Nephron (organoid): ENCODE results near the gene CD36.
A peak's percentile ranks its signal among the peaks of the same experiment; 100 is the strongest.

ENCODE experiments used
- H3K27ac Mint-ChIP-seq, 3 experiments: 2 replicates each; pipeline ENCODE4 v1.8.0; 2020; ENCODE audit warnings: mixed read lengths in 3 of 3, mild to moderate bottlenecking in 2 of 3, moderate library complexity in 1 of 3
- H3K27me3 Mint-ChIP-seq: 2 replicates; pipeline ENCODE4 v1.8.0; 2021; ENCODE audit warnings: low read depth, mild to moderate bottlenecking, moderate library complexity, mixed read lengths
- H3K36me3 Mint-ChIP-seq: 2 replicates; pipeline ENCODE4 v1.8.0; 2020; ENCODE audit warnings: low read depth, mixed read lengths
- H3K4me1 Mint-ChIP-seq: 2 replicates; pipeline ENCODE4 v1.8.0; 2020; ENCODE audit warnings: mixed read lengths
- H3K4me3 Mint-ChIP-seq, 3 experiments: 2 replicates each; pipeline ENCODE4 v1.8.0; 2020; ENCODE audit warnings: mild to moderate bottlenecking in 3 of 3, mixed read lengths in 3 of 3, moderate library complexity in 2 of 3
- H3K9me3 Mint-ChIP-seq: 2 replicates; pipeline ENCODE4 v1.8.0; 2020; ENCODE audit warnings: mixed read lengths
- TF ChIP-seq, protein P1 (sequence below), 3 experiments: fragments of 200-600 bp; sonication (generic); IDR thresholded peaks; one replicate each; pipeline ENCODE4 v1.5.0; 2021; ENCODE audit warnings: antibody characterized with exemption in 3 of 3; ENCODE audit not compliant: unreplicated experiment in 3 of 3

The CD36 gene

DNA sequence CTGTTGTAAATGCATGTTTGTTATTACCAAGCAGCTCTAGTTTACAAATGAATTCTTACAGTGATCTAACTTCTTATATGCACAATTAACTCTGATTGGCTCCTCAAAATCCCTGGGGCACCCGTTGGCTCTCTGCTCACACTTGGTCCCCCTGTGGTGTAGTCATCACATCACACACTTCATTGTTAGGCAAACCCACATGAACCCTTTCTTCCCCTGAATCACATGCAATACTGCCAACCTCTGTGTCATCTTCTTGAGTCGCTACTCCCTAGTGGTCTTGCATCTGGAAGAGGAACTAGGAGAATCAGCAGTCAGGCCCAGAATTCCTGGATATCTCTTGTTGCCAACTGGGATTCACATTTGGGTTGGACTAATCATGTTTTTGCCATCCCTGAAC, 73.1 kb downstream of the CD36 start:
- no peaks in the 10 kb centered on the region for H3K4me1 Mint-ChIP-seq
- TF ChIP-seq, protein P1, sequence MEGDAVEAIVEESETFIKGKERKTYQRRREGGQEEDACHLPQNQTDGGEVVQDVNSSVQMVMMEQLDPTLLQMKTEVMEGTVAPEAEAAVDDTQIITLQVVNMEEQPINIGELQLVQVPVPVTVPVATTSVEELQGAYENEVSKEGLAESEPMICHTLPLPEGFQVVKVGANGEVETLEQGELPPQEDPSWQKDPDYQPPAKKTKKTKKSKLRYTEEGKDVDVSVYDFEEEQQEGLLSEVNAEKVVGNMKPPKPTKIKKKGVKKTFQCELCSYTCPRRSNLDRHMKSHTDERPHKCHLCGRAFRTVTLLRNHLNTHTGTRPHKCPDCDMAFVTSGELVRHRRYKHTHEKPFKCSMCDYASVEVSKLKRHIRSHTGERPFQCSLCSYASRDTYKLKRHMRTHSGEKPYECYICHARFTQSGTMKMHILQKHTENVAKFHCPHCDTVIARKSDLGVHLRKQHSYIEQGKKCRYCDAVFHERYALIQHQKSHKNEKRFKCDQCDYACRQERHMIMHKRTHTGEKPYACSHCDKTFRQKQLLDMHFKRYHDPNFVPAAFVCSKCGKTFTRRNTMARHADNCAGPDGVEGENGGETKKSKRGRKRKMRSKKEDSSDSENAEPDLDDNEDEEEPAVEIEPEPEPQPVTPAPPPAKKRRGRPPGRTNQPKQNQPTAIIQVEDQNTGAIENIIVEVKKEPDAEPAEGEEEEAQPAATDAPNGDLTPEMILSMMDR (IDR thresholded peaks at IDR 0.05; ENCODE audit: unreplicated experiment in 3 of 3), result no peak

DNA sequence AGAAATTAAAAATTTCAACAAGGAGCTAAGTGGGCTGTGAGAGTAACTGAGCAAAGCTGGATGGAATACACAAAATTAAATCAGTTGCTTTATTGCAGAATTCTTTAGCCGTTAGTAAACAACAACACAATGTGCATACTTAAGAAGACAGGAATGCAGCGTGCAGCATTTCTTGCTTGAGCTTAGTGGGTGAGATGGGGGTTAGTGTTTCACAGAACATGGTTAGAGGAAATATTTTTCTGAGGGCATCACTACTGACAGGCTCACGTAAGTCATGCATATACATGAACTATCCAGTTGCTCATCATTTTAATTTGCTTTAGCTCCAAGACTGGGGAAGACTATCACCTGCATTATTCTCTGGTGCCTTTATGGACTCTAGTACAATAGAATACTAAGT, 80.8 kb downstream of the CD36 start:
- H3K36me3 Mint-ChIP-seq, result no peaks in the 10 kb centered on the region

More for the DNA sequence above, 73.1 kb downstream of the CD36 start:
- Mint-ChIP-seq H3K27me3 (no peaks in the 10 kb centered on the region), H3K27ac (no peak overlapping the region), H3K4me3 (no peak overlapping the region), H3K9me3 (peaks cover 4% of the 10 kb centered on the region), H3K36me3 (peaks cover 4% of the 10 kb centered on the region)

DNA sequence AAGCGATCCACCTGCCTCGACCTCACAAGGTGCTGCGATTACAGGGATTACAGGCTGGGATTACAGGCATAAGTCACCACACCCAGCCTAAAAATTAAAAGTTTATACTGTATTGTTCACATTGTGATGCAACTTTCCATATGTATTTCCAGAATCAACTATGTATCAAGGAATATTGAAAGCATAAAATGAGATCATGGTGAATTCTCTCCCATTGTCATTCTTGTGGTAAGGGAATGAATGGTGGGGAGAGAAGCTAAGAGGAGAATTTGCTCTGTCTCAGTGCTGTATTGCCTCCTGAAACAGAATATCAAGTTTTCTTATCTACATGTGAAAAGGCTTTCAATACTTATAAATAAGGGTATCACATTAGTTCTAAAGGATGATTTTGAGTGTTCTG, 81.7 kb downstream of the CD36 start:
- TF ChIP-seq, protein P1 (IDR thresholded peaks at IDR 0.05; ENCODE audit: unreplicated experiment in 3 of 3), result no peak
- H3K9me3 Mint-ChIP-seq, result peaks cover 3% of the 10 kb centered on the region
- H3K36me3 Mint-ChIP-seq, result no peaks in the 10 kb centered on the region
- peaks cover 37% of the 10 kb centered on the region for H3K4me1 Mint-ChIP-seq
- H3K4me3 Mint-ChIP-seq, result no peak overlapping the region
- H3K27me3 Mint-ChIP-seq, result peaks cover 3% of the 10 kb centered on the region
- H3K27ac Mint-ChIP-seq, result no peak overlapping the region

More for the DNA sequence above, 80.8 kb downstream of the CD36 start:
- peaks cover 3% of the 10 kb centered on the region for H3K27me3 Mint-ChIP-seq
- H3K27ac Mint-ChIP-seq, result no peak overlapping the region
- TF ChIP-seq, protein P1 (IDR thresholded peaks at IDR 0.05; ENCODE audit: unreplicated experiment in 3 of 3), result no peak
- peaks cover 3% of the 10 kb centered on the region for H3K9me3 Mint-ChIP-seq
- H3K4me1 Mint-ChIP-seq, result peaks cover 29% of the 10 kb centered on the region
- H3K4me3 Mint-ChIP-seq, result no peak overlapping the region

DNA sequence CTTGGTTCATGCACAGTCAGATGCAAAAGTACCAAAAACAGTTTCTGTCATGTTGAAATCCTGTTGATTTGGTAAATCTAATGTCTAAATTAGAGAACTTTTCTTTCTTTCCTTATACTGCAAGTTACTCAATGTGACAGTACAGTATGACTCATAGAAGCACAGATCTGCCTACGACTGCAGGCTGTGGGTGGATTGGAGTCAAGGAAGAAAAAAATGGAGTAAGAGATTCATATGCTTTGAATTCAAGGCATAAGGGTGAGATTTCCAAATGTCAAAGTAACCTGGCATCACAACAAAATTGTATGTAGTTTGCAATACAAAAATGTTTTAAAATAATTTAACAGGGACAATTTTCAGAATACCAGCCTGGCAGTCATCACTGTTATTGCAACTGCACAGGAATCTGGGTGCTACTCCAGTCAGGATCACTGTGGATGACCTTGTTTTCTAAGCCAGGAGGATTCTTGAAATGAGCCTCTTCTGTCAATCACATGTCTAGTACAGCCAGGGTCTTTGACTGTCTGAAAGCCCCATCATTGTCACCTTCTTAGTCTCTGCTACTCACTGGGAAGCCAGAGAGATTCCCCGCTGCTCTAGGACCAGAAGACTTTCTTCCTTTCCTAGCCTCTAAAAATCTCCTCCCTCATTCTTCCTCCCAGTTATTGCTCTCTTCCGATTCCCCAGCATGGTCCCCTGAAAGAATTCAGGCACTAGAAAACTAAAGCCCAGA, 83.6 kb downstream of the CD36 start:
- TF ChIP-seq, protein P1 (IDR thresholded peaks at IDR 0.05; ENCODE audit: unreplicated experiment in 3 of 3), result no peak
- Mint-ChIP-seq H3K27ac (peak overlapping the region; percentile 14 to 72 (median 54)), H3K4me1 (peaks cover 47% of the 10 kb centered on the region), H3K9me3 (peaks cover 3% of the 10 kb centered on the region), H3K4me3 (no peak overlapping the region), H3K27me3 (peaks cover 3% of the 10 kb centered on the region), H3K36me3 (no peaks in the 10 kb centered on the region)

DNA sequence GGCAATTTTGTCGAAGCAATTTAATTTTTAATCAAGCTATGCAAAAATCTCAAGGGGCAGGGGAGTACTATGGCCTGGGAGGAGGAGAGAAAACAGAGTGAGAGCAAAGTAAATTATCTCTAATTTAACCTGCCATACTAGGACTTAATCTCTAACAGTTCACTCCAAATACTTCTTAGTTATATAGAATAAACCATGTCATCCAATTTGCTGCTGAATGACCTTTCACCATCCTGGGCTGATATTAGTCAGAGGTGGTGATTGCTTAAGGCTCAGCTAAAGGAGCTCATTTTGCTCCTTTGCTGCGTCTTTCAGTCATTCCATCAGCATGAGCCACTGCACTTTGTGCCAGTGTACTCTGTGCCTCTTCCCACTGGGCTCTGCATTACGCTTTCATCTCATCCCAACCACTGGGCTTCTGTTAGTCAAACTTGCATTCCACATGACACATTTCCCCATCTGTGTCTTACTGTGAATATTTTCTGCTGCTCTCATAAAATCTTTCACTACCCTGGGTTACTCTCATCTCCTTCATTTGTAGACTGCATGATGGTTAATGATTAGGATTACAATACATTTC, 84.3 kb downstream of the CD36 start:
- H3K9me3 Mint-ChIP-seq, result peaks cover 3% of the 10 kb centered on the region
- no peaks in the 10 kb centered on the region for H3K36me3 Mint-ChIP-seq
- H3K4me1 Mint-ChIP-seq, result peaks cover 47% of the 10 kb centered on the region
- H3K27ac Mint-ChIP-seq, result peak overlapping the region; percentile 14 to 72 (median 54)
- no peak overlapping the region for H3K4me3 Mint-ChIP-seq
- H3K27me3 Mint-ChIP-seq, result peaks cover 3% of the 10 kb centered on the region
- TF ChIP-seq, protein P1 (IDR thresholded peaks at IDR 0.05; ENCODE audit: unreplicated experiment in 3 of 3), result no peak
